ENCODE results near the gene MAP2K2. TPM values are rescaled to one million over a fixed set of nuclear protein-coding genes. Genes with fewer than 3 reads are reported as not detected.

Gene MAP2K2
- total RNA-seq, 1 experiment from 2014 or later = 124 TPM

GRCh38 chr19:4100647-4101495, 23.1 kb downstream of the MAP2K2 start:
- no peak for DNase-seq (ENCODE audit: low read depth)

GRCh38 chr19:4099041-4099764, 24.7 kb downstream of the MAP2K2 start:
- DNase-seq (ENCODE audit: low read depth) = no peak

- no peak for DNase-seq (ENCODE audit: low read depth)
Measured at GRCh38 chr19:4098493-4098892, 25.4 kb downstream of the MAP2K2 start.

GRCh38 chr19:4097501-4097900, 26.4 kb downstream of the MAP2K2 start:
- DNase-seq (ENCODE audit: low read depth) = no peak

GRCh38 chr19:4096049-4096892, 27.7 kb downstream of the MAP2K2 start:
- no peak for DNase-seq (ENCODE audit: low read depth)

- no peak for DNase-seq (ENCODE audit: low read depth)
Measured at GRCh38 chr19:4095488-4095844, 28.5 kb downstream of the MAP2K2 start.

GRCh38 chr19:4094761-4095487, 29.0 kb downstream of the MAP2K2 start:
- no peak for DNase-seq (ENCODE audit: low read depth)

GRCh38 chr19:4094291-4094690, 29.6 kb downstream of the MAP2K2 start:
- no peak for DNase-seq (ENCODE audit: low read depth)

- DNase-seq (ENCODE audit: low read depth) = no peak
Measured at GRCh38 chr19:4093643-4094175, 30.2 kb downstream of the MAP2K2 start.

GRCh38 chr19:4090356-4091220, 33.3 kb downstream of the MAP2K2 start:
- DNase-seq (ENCODE audit: low read depth) = no peak

GRCh38 chr19:4089946-4090345, 34.0 kb downstream of the MAP2K2 start:
- DNase-seq (ENCODE audit: low read depth) = no peak

- no peak for DNase-seq (ENCODE audit: low read depth)
Measured at GRCh38 chr19:4089400-4089908, 34.5 kb downstream of the MAP2K2 start.

GRCh38 chr19:4088975-4089374, 34.9 kb downstream of the MAP2K2 start:
- DNase-seq (ENCODE audit: low read depth) = no peak

- DNase-seq (ENCODE audit: low read depth) = no peak
Measured at GRCh38 chr19:4087787-4088679, 35.9 kb downstream of the MAP2K2 start.

GRCh38 chr19:4086411-4086867, 37.5 kb downstream of the MAP2K2 start:
- no peak for DNase-seq (ENCODE audit: low read depth)

- DNase-seq (ENCODE audit: low read depth) = no peak
Measured at GRCh38 chr19:4084547-4084877, 39.4 kb downstream of the MAP2K2 start.

- DNase-seq (ENCODE audit: low read depth) = no peak
Measured at GRCh38 chr19:4083677-4084546, 40.0 kb downstream of the MAP2K2 start.

- DNase-seq (ENCODE audit: low read depth) = no peak
Measured at GRCh38 chr19:4082172-4082571, 41.8 kb downstream of the MAP2K2 start.

Measured in HT1080 (cell line).